HG03575 (cell line): Measurements from ENCODE around the gene PTK6.

Experiments used
- ATAC-seq: cut with Tn5 transposase; IDR thresholded peaks from one replicate; pipeline ENCODE4 v1.9.1; 2021; ENCODE audit not compliant: unreplicated experiment, insufficient number of reproducible peaks, low FRiP score; ENCODE audit errors: extremely low read depth

PTK6 gene

GRCh38 chr20:63534427-63534830, 2.7 kb downstream of the PTK6 start:
- ATAC-seq: no peak

- ATAC-seq: no peak
Measured at GRCh38 chr20:63533871-63534393, 3.2 kb downstream of the PTK6 start.

- ATAC-seq: no peak
Measured at GRCh38 chr20:63533388-63533787, 3.8 kb downstream of the PTK6 start.

GRCh38 chr20:63532449-63532971, 4.7 kb downstream of the PTK6 start:
- no peak for ATAC-seq

GRCh38 chr20:63531686-63532448, 5.3 kb downstream of the PTK6 start:
- no peak for ATAC-seq

- no peak for ATAC-seq
Measured at GRCh38 chr20:63530788-63531160, 6.4 kb downstream of the PTK6 start.

- no peak for ATAC-seq
Measured at GRCh38 chr20:63529861-63530787, 7.1 kb downstream of the PTK6 start.

GRCh38 chr20:63529180-63529860, 7.9 kb downstream of the PTK6 start:
- ATAC-seq: no peak

- ATAC-seq: no peak
Measured at GRCh38 chr20:63527184-63527583, 10.0 kb downstream of the PTK6 start.

GRCh38 chr20:63525971-63526370, 11.2 kb downstream of the PTK6 start:
- no peak for ATAC-seq

GRCh38 chr20:63525185-63525584, 12.0 kb downstream of the PTK6 start:
- ATAC-seq: no peak

GRCh38 chr20:63522981-63523611, 14.1 kb downstream of the PTK6 start:
- ATAC-seq: no peak

- ATAC-seq: no peak
Measured at GRCh38 chr20:63522091-63522868, 14.9 kb downstream of the PTK6 start.

- no peak for ATAC-seq
Measured at GRCh38 chr20:63521602-63522001, 15.6 kb downstream of the PTK6 start.

- ATAC-seq: no peak
Measured at GRCh38 chr20:63520934-63521601, 16.1 kb downstream of the PTK6 start.

- no peak for ATAC-seq
Measured at GRCh38 chr20:63520504-63520933, 16.7 kb downstream of the PTK6 start, which contains the start of gene PPDPF. TSS of gene PPDPF (plus strand) at chr20:63520765. CDS start at chr20:63521309, 544 bp downstream.
